ENCODE measurements around the gene SOX4. TPM values are rescaled to one million over a fixed set of nuclear protein-coding genes. Genes with fewer than 3 reads are reported as not detected.

Gene SOX4
- total RNA-seq, 1 experiment from 2014 or later, result 12.9 TPM

DNA sequence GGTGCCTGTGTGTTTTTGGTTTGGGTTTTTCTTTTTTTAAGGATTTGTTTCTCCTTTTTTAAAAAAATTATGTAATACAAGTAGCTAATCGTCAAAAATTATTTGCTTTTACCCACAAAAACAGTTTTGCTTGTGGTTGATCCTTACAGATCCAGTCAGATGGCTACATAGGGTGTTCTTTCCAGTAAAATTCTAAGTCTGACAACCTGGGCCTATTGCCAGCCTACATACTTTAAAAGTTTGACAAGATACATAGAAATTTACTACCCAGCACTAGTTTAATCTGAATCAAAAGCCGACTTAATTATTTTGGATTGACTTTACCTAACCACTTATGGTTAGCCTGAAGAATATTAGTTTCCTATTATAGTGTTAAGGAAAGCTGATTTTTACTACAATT, 2.1 kb upstream of the SOX4 start:
- BruUV-seq (replicated peaks), result no TSS peak
- Mint-ChIP-seq H3K9me3 (ENCODE audit: unreplicated experiment) (no peaks in the 10 kb centered on the region), H3K36me3 (ENCODE audit: insufficient read depth, unreplicated experiment) (no peaks in the 10 kb centered on the region), H3K27me3 (ENCODE audit: insufficient read depth, unreplicated experiment) (no peaks in the 10 kb centered on the region), H3K4me1 (ENCODE audit: insufficient read depth, unreplicated experiment) (peaks cover 10% of the 10 kb centered on the region), H3K4me3 (ENCODE audit: unreplicated experiment) (no peak overlapping the region), H3K27ac (ENCODE audit: low read depth, unreplicated experiment) (no peak overlapping the region)
- TF ChIP-seq, protein P1, sequence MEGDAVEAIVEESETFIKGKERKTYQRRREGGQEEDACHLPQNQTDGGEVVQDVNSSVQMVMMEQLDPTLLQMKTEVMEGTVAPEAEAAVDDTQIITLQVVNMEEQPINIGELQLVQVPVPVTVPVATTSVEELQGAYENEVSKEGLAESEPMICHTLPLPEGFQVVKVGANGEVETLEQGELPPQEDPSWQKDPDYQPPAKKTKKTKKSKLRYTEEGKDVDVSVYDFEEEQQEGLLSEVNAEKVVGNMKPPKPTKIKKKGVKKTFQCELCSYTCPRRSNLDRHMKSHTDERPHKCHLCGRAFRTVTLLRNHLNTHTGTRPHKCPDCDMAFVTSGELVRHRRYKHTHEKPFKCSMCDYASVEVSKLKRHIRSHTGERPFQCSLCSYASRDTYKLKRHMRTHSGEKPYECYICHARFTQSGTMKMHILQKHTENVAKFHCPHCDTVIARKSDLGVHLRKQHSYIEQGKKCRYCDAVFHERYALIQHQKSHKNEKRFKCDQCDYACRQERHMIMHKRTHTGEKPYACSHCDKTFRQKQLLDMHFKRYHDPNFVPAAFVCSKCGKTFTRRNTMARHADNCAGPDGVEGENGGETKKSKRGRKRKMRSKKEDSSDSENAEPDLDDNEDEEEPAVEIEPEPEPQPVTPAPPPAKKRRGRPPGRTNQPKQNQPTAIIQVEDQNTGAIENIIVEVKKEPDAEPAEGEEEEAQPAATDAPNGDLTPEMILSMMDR (IDR thresholded peaks at IDR 0.05; ENCODE audit: unreplicated experiment), result no peak
- DNase-seq (ENCODE audit: unreplicated experiment), result no peak
- POLR2A ChIA-PET, result interaction anchor here (0.6 kb wide), 1 partner anchor 1729 kb away, joined by 3 read pairs; no protein-coding TSS in a partner anchor
- CTCF ChIA-PET, result interaction anchor here (0.7 to 1.4 kb wide), 4 partner anchors 74 to 1031 kb away, joined by 3 to 6 read pairs (median 4); no protein-coding TSS in a partner anchor
- intact Hi-C loops (cut with micrococcal nuclease), result loop anchor here (10.0 kb wide), 3 partner anchors 453 to 1583 kb away; no protein-coding TSS in a partner anchor

DNA sequence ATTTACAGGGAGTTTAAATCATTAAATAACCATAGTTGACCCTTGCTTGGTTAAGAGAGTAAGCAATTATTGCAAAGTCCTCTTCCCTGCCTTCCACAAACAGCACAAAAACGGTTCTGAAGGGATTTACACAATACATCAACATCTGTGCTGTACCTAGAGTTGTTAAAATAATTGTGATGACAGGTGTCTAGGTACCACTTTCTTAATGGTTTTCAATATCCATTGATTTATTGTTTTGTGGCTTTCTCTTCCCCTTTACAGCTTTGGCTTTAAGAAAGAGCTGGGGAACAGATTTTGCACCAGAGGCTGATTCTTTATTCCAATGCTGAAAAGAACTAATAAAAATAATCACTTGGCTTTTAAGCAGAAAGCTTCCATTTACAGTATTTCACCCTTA, 598 bp upstream of the SOX4 start:
- no peak for DNase-seq (ENCODE audit: unreplicated experiment)
- peaks cover under 1% of the 10 kb centered on the region for H3K4me1 Mint-ChIP-seq (ENCODE audit: insufficient read depth, unreplicated experiment)
- no peaks in the 10 kb centered on the region for H3K9me3 Mint-ChIP-seq (ENCODE audit: unreplicated experiment)

DNA sequence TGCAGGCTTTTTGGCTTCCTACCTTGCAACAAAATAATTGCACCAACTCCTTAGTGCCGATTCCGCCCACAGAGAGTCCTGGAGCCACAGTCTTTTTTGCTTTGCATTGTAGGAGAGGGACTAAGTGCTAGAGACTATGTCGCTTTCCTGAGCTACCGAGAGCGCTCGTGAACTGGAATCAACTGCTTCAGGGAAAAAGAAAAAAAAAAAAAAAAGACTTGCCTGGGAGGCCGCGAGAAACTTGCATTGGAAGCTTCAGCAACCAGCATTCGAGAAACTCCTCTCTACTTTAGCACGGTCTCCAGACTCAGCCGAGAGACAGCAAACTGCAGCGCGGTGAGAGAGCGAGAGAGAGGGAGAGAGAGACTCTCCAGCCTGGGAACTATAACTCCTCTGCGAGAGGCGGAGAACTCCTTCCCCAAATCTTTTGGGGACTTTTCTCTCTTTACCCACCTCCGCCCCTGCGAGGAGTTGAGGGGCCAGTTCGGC, 420 bp downstream of the SOX4 start:
- Mint-ChIP-seq H3K9me3 (ENCODE audit: unreplicated experiment) (no peaks in the 10 kb centered on the region), H3K27me3 (ENCODE audit: insufficient read depth, unreplicated experiment) (no peaks in the 10 kb centered on the region), H3K27ac (ENCODE audit: low read depth, unreplicated experiment) (no peak overlapping the region), H3K4me1 (ENCODE audit: insufficient read depth, unreplicated experiment) (peaks cover 4% of the 10 kb centered on the region), H3K4me3 (ENCODE audit: unreplicated experiment) (no peak overlapping the region), H3K36me3 (ENCODE audit: insufficient read depth, unreplicated experiment) (no peaks in the 10 kb centered on the region)
- intact Hi-C loops (cut with micrococcal nuclease), result loop anchor here (2.0 to 10.0 kb wide), 4 partner anchors 451 to 1581 kb away; no protein-coding TSS in a partner anchor
- ChIA-PET CTCF (interaction anchor here (0.6 to 1.9 kb wide), 15 partner anchors 160 to 1853 kb away, joined by 3 to 10 read pairs (median 4); no protein-coding TSS in a partner anchor), POLR2A (interaction anchor here (0.5 to 3.6 kb wide), 46 partner anchors 29 to 1846 kb away, joined by 3 to 15 read pairs (median 4); no protein-coding TSS in a partner anchor)
- TF ChIP-seq, protein P1 (IDR thresholded peaks at IDR 0.05; ENCODE audit: unreplicated experiment), result no peak
- DNase-seq (ENCODE audit: unreplicated experiment), result peak; percentile 60
- BruUV-seq (replicated peaks), result TSS peak; percentile 75

More for the DNA sequence above, 598 bp upstream of the SOX4 start:
- H3K27me3 Mint-ChIP-seq (ENCODE audit: insufficient read depth, unreplicated experiment), result no peaks in the 10 kb centered on the region
- POLR2A ChIA-PET, result interaction anchor here (0.6 to 3.6 kb wide), 30 partner anchors 122 to 1578 kb away, joined by 3 to 15 read pairs (median 4); no protein-coding TSS in a partner anchor
- CTCF ChIA-PET, result interaction anchor here (0.6 to 1.9 kb wide), 10 partner anchors 10 to 1854 kb away, joined by 3 to 10 read pairs (median 4); no protein-coding TSS in a partner anchor
- H3K36me3 Mint-ChIP-seq (ENCODE audit: insufficient read depth, unreplicated experiment), result no peaks in the 10 kb centered on the region
- intact Hi-C loops (cut with micrococcal nuclease), result loop anchor here (10.0 kb wide), 3 partner anchors 452 to 1582 kb away; no protein-coding TSS in a partner anchor
- BruUV-seq (replicated peaks), result TSS peak; percentile 41
- H3K4me3 Mint-ChIP-seq (ENCODE audit: unreplicated experiment), result no peak overlapping the region
- H3K27ac Mint-ChIP-seq (ENCODE audit: low read depth, unreplicated experiment), result no peak overlapping the region
- TF ChIP-seq, protein P1 (IDR thresholded peaks at IDR 0.05; ENCODE audit: unreplicated experiment), result no peak

Data from MCF 10A (cell line).